ENCODE data around the gene STX1B. TPM values are rescaled to one million over a fixed set of nuclear protein-coding genes. Genes with fewer than 3 reads are reported as not detected.

STX1B gene
- total RNA-seq, 1 experiment from 2014 or later, result 3.7 TPM

- ChIA-PET POLR2A (no interaction called here), CTCF (no interaction called here)
- Histone ChIP-seq H3K9me3 (ENCODE audit: control insufficient read depth, insufficient read depth, low read depth, low read length) (no peaks in the 10 kb centered on the region), H3K4me1 (ENCODE audit: control insufficient read depth, insufficient read depth, low read length) (no peaks in the 10 kb centered on the region), H3K27me3 (ENCODE audit: control insufficient read depth, insufficient read depth, low read length) (no peaks in the 10 kb centered on the region), H3K4me3 (ENCODE audit: low read depth in 2 of 2, low read length in 2 of 2) (no peak overlapping the region), H3K27ac (ENCODE audit: low read length) (no peak overlapping the region), H3K36me3 (ENCODE audit: control insufficient read depth, insufficient read depth, low read length) (no peaks in the 10 kb centered on the region)
- no TSS peak for BruUV-seq (replicated peaks)
- no peak for ATAC-seq
- no peak for TF ChIP-seq TCF7L2 (IDR thresholded peaks at IDR 0.05; ENCODE audit: low read depth, low read length)
- no peak for TF ChIP-seq POLR2AphosphoS5 (IDR thresholded peaks at IDR 0.05; ENCODE audit: low read depth, low read length)
- TF ChIP-seq, protein P1, sequence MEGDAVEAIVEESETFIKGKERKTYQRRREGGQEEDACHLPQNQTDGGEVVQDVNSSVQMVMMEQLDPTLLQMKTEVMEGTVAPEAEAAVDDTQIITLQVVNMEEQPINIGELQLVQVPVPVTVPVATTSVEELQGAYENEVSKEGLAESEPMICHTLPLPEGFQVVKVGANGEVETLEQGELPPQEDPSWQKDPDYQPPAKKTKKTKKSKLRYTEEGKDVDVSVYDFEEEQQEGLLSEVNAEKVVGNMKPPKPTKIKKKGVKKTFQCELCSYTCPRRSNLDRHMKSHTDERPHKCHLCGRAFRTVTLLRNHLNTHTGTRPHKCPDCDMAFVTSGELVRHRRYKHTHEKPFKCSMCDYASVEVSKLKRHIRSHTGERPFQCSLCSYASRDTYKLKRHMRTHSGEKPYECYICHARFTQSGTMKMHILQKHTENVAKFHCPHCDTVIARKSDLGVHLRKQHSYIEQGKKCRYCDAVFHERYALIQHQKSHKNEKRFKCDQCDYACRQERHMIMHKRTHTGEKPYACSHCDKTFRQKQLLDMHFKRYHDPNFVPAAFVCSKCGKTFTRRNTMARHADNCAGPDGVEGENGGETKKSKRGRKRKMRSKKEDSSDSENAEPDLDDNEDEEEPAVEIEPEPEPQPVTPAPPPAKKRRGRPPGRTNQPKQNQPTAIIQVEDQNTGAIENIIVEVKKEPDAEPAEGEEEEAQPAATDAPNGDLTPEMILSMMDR (IDR thresholded peaks at IDR 0.05), result no peak
- TF ChIP-seq SIN3A (IDR thresholded peaks at IDR 0.05; ENCODE audit: borderline replicate concordance, insufficient read depth, low read depth, low read length), result no peak
- TF ChIP-seq REST (IDR thresholded peaks at IDR 0.05; ENCODE audit: insufficient read depth in 1 of 2, low read depth in 2 of 2, low read length in 1 of 2), result no peak
- intact Hi-C loops (cut with micrococcal nuclease; ENCODE audit: unreplicated experiment) (no loop called here), in situ Hi-C loops (cut with HindIII; ENCODE audit: low pct_unique_long_range_greater_than_20kb, low sequenced_read_pairs) (no loop called here)
- DNase-seq (ENCODE audit: low read depth, low spot score), result no peak
Measured at GRCh38 chr16:31043898-31044481, 33.6 kb upstream of the STX1B start.

- H3K36me3 ChIP-seq (ENCODE audit: control insufficient read depth, insufficient read depth, low read length), result no peaks in the 10 kb centered on the region
- no peaks in the 10 kb centered on the region for H3K27me3 ChIP-seq (ENCODE audit: control insufficient read depth, insufficient read depth, low read length)
- no TSS peak for BruUV-seq (replicated peaks)
- no peak overlapping the region for H3K27ac ChIP-seq (ENCODE audit: low read length)
- DNase-seq (ENCODE audit: low read depth, low spot score) (no peak), ATAC-seq (no peak)
- H3K4me3 ChIP-seq (ENCODE audit: low read depth in 2 of 2, low read length in 2 of 2), result no peak overlapping the region
- in situ Hi-C loops (cut with HindIII; ENCODE audit: low pct_unique_long_range_greater_than_20kb, low sequenced_read_pairs) (no loop called here), intact Hi-C loops (cut with micrococcal nuclease; ENCODE audit: unreplicated experiment) (no loop called here)
- TF ChIP-seq POLR2AphosphoS5 (IDR thresholded peaks at IDR 0.05; ENCODE audit: low read depth, low read length) (no peak), SIN3A (IDR thresholded peaks at IDR 0.05; ENCODE audit: borderline replicate concordance, insufficient read depth, low read depth, low read length) (no peak), REST (IDR thresholded peaks at IDR 0.05; ENCODE audit: insufficient read depth in 1 of 2, low read depth in 2 of 2, low read length in 1 of 2) (no peak), TCF7L2 (IDR thresholded peaks at IDR 0.05; ENCODE audit: low read depth, low read length) (no peak)
- TF ChIP-seq, protein P1 (IDR thresholded peaks at IDR 0.05), result no peak
- ChIA-PET CTCF (no interaction called here), POLR2A (no interaction called here)
- H3K4me1 ChIP-seq (ENCODE audit: control insufficient read depth, insufficient read depth, low read length), result no peaks in the 10 kb centered on the region
- no peaks in the 10 kb centered on the region for H3K9me3 ChIP-seq (ENCODE audit: control insufficient read depth, insufficient read depth, low read depth, low read length)
Measured at GRCh38 chr16:31043352-31043751, 32.9 kb upstream of the STX1B start.

Measured in Panc1 (cell line).